ENCODE results near the gene ZNRF3. TPM values are rescaled to one million over a fixed set of nuclear protein-coding genes. Genes with fewer than 3 reads are reported as not detected.

ZNRF3 gene
- total RNA-seq (1 to 10 TPM; 4.9 to 8.5 (median 7.4) TPM), polyA plus RNA-seq (1 to 10 TPM; 2.2 to 4.8 (median 2.4) TPM)
- long read RNA-seq, donor 1, full-length matches to known transcripts = 6 of 13 reads
- long read RNA-seq, donor 1, partial matches to known transcripts = 6 of 13 reads
- long read RNA-seq, donor 1, other reads (novel, unspliced or antisense) = 1 of 13 reads
- long read RNA-seq, donor 2, full-length matches to known transcripts = 18 of 42 reads
- long read RNA-seq, donor 2, partial matches to known transcripts = 19 of 42 reads
- long read RNA-seq, donor 2, other reads (novel, unspliced or antisense) = 5 of 42 reads

- TF ChIP-seq, protein P1, sequence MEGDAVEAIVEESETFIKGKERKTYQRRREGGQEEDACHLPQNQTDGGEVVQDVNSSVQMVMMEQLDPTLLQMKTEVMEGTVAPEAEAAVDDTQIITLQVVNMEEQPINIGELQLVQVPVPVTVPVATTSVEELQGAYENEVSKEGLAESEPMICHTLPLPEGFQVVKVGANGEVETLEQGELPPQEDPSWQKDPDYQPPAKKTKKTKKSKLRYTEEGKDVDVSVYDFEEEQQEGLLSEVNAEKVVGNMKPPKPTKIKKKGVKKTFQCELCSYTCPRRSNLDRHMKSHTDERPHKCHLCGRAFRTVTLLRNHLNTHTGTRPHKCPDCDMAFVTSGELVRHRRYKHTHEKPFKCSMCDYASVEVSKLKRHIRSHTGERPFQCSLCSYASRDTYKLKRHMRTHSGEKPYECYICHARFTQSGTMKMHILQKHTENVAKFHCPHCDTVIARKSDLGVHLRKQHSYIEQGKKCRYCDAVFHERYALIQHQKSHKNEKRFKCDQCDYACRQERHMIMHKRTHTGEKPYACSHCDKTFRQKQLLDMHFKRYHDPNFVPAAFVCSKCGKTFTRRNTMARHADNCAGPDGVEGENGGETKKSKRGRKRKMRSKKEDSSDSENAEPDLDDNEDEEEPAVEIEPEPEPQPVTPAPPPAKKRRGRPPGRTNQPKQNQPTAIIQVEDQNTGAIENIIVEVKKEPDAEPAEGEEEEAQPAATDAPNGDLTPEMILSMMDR (IDR thresholded peaks at IDR 0.05) = no peak
- no peaks in the 10 kb centered on the region for H3K36me3 ChIP-seq (ENCODE audit: insufficient read depth in 1 of 2, low read depth in 1 of 2)
- no peaks in the 10 kb centered on the region for H3K27me3 ChIP-seq (ENCODE audit: insufficient read depth in 3 of 3, low read length in 2 of 3)
- 1 to 2% (median 1%) methylated on average over 36 to 85 of the region's 85 CpGs for WGBS, 3 donors
- H3K4me1 ChIP-seq = peaks cover 29% of the 10 kb centered on the region
- DNase-seq (peak; percentile 94 to 96), ATAC-seq (peak; percentile 95 to 97 (median 96))
- intact Hi-C loops (cut with DNase I) = loop anchor here (5.0 to 10.0 kb wide), 2 partner anchors 94 to 152 kb away; no protein-coding TSS in a partner anchor
- H3K4me3 ChIP-seq = peak within 1 kb of the TSS; percentile 81
- peak within 1 kb of the TSS; percentile 83 for H3K27ac ChIP-seq
- no peaks in the 10 kb centered on the region for H3K9me3 ChIP-seq
Measured at GRCh38 chr22:28882878-28883656, at the start of gene ZNRF3. TSS of gene ZNRF3 (plus strand) at chr22:28883572. CDS start at chr22:28883767, 195 bp downstream.

DNA sequence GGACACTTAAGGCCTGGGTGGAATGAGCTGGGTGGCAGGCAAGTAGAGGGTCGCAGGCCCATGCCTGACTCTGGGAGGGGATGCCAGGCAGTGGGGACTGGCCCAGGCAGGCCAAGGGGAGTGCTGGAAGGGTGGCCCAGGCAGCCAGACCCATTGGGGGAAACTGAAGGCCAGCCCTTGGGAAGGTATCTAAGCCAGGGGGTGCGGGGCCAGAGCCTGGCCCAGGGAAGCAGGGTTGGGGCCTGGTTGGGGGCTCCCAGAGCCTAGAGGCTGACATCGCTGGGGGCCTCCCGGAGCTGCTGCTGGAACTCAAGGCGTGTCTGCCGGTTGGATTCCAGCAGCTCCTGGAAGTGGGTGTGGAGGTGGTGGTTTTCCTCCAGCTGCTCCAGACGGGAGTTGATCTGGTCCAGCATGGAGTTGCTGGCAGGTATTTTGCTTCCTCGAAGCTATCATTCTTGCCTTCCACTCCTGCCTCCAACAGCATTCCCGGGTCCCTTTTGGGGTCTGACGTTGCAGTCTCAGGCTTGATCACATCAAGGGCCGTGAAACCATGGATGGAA lies 47.7 kb upstream of the ZNRF3 start:
- TF ChIP-seq, protein P1 (IDR thresholded peaks at IDR 0.05) = no peak
- DNase-seq (no peak), ATAC-seq (no peak)
- intact Hi-C loops (cut with DNase I) = loop anchor here in 1 of 2 donors (10.0 kb wide), 1 partner anchor 781 kb away; no protein-coding TSS in a partner anchor
- H3K4me1 ChIP-seq = no peaks in the 10 kb centered on the region
- H3K27ac ChIP-seq = no peak overlapping the region
- 88 to 91% (median 90%) methylated on average over 11 of the region's 11 CpGs for WGBS, 3 donors
- no peak overlapping the region for H3K4me3 ChIP-seq
- no peaks in the 10 kb centered on the region for H3K9me3 ChIP-seq
- H3K36me3 ChIP-seq (ENCODE audit: insufficient read depth in 1 of 2, low read depth in 1 of 2) = no peaks in the 10 kb centered on the region
- H3K27me3 ChIP-seq (ENCODE audit: insufficient read depth in 3 of 3, low read length in 2 of 3) = no peaks in the 10 kb centered on the region

GRCh38 chr22:28837640-28838039 lies 45.7 kb upstream of the ZNRF3 start:
- no peak for DNase-seq
- Histone ChIP-seq H3K4me1 (no peaks in the 10 kb centered on the region), H3K27me3 (ENCODE audit: insufficient read depth in 3 of 3, low read length in 2 of 3) (no peaks in the 10 kb centered on the region), H3K4me3 (no peak overlapping the region), H3K9me3 (no peaks in the 10 kb centered on the region), H3K36me3 (ENCODE audit: insufficient read depth in 1 of 2, low read depth in 1 of 2) (no peaks in the 10 kb centered on the region), H3K27ac (no peak overlapping the region)
- no peak for ATAC-seq
- 83 to 91% (median 83%) methylated on average over 6 of the region's 6 CpGs for WGBS, 3 donors
- intact Hi-C loops (cut with DNase I) = loop anchor here in 1 of 2 donors (10.0 kb wide), 1 partner anchor 783 kb away; no protein-coding TSS in a partner anchor
- TF ChIP-seq, protein P1 (IDR thresholded peaks at IDR 0.05) = no peak

GRCh38 chr22:28838971-28839370 lies 44.4 kb upstream of the ZNRF3 start:
- intact Hi-C loops (cut with DNase I) = loop anchor here in 1 of 2 donors (10.0 kb wide), 1 partner anchor 784 kb away; no protein-coding TSS in a partner anchor
- ATAC-seq (no peak), DNase-seq (no peak)
- TF ChIP-seq, protein P1 (IDR thresholded peaks at IDR 0.05) = no peak
- Histone ChIP-seq H3K9me3 (no peaks in the 10 kb centered on the region), H3K27ac (no peak overlapping the region), H3K4me3 (no peak overlapping the region), H3K36me3 (ENCODE audit: insufficient read depth in 1 of 2, low read depth in 1 of 2) (no peaks in the 10 kb centered on the region), H3K27me3 (ENCODE audit: insufficient read depth in 3 of 3, low read length in 2 of 3) (no peaks in the 10 kb centered on the region), H3K4me1 (no peaks in the 10 kb centered on the region)
- WGBS, 3 donors = 78 to 81% (median 81%) methylated on average over 5 of the region's 5 CpGs
